Tibial nerve (tissue), 4 donors: ENCODE results near the gene SPPL2C.

Experiments
- CTCF ChIP-seq, 5 experiments: fragments of 200-600 bp in 3 of 5; fragments of 450-650 bp in 2 of 5; sonication (generic) in 3 of 5; IDR thresholded peaks; one replicate each; pipeline ENCODE4 v1.5.1; 2016 to 2019; ENCODE audit warnings: antibody characterized with exemption in 5 of 5, mild to moderate bottlenecking in 3 of 5, moderate library complexity in 2 of 5
- EP300 ChIP-seq, 2 donors: sonication (generic); formaldehyde crosslinking; IDR thresholded peaks; one replicate each; pipeline ENCODE4 v1.6.1; 2017; ENCODE audit warnings: antibody characterized with exemption in 2 of 2, mild to moderate bottlenecking in 1 of 2

- TF ChIP-seq CTCF (IDR thresholded peaks at IDR 0.05) (no peak), EP300 (IDR thresholded peaks at IDR 0.05) (no peak)
These were observed 44.9 kb downstream of the SPPL2C start for GRCh38 chr17:45889579-45889978.
